ENCODE data around the gene ADIG. TPM values are rescaled to one million over a fixed set of nuclear protein-coding genes. Genes with fewer than 3 reads are reported as not detected.

The ADIG gene
- total RNA-seq, 2 donors from 2014 or later: not detected

DNA sequence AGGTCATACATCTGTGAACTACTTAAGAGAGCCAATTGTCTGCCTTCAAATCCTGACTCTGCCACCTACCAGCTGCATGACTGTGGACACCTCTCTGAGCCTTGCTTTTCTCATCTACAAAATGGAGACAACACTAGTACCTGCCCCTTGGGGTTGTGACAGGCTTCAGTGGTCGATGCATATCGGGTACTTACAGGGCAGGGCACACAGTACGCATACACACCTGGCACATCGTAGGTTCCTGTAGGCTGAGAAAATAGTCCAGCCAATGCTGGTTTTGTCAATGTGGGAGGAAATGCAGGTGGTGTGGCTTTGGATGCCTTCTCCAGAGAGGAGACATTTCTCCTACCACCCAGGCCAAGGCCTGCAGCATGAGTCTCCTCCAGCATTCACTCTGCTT lies 2.3 kb downstream of the ADIG start:
- Histone ChIP-seq H3K36me3 (no peaks in the 10 kb centered on the region), H3K4me3 (no peak overlapping the region), H3K4me1 (ENCODE audit: control insufficient read depth in 1 of 2, low read depth in 2 of 2) (peaks cover 0 to 9% of the 10 kb centered on the region in 2 donors), H3K9me3 (no peaks in the 10 kb centered on the region), H3K27me3 (replicated peaks; ENCODE audit: insufficient read depth) (no peaks in the 10 kb centered on the region), H3K27ac (no peak overlapping the region)
- TF ChIP-seq, protein P1, sequence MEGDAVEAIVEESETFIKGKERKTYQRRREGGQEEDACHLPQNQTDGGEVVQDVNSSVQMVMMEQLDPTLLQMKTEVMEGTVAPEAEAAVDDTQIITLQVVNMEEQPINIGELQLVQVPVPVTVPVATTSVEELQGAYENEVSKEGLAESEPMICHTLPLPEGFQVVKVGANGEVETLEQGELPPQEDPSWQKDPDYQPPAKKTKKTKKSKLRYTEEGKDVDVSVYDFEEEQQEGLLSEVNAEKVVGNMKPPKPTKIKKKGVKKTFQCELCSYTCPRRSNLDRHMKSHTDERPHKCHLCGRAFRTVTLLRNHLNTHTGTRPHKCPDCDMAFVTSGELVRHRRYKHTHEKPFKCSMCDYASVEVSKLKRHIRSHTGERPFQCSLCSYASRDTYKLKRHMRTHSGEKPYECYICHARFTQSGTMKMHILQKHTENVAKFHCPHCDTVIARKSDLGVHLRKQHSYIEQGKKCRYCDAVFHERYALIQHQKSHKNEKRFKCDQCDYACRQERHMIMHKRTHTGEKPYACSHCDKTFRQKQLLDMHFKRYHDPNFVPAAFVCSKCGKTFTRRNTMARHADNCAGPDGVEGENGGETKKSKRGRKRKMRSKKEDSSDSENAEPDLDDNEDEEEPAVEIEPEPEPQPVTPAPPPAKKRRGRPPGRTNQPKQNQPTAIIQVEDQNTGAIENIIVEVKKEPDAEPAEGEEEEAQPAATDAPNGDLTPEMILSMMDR (IDR thresholded peaks at IDR 0.05): no peak
- ATAC-seq (ENCODE audit: insufficient number of reproducible peaks, low FRiP score, low read depth): no peak
- DNase-seq (ENCODE audit: low spot score): no peak

DNA sequence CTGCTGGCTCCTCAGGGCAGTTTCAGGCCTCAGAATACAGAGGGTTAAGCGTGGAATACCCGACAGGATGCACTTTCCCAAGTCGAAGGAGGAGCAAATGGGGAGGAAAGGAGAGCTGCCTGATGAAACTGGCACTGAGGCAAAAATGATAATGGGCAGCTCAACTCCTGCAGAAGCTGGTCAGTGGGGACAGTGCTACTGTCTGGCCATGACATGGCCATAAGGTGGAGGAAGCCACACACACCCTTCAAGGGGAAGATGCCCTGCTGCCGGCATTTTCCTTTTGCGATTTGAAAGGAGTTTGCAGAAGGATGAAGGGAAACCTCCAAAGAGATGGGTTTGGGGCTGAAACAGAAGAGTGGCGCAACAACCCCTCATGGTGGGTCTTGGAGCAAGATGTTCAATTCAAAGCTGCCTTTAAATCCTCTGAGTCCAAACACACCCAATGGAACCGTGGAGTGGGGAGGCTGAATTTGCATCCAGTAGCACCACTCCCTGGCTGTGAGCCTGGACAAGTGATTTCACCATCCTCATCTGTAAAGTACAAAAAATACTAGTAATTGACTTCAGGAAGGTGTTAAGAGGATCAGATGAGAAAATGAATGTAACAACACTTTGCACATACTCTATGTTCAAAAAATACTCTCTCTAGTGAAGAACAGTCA lies 3.2 kb downstream of the ADIG start:
- peaks cover 0 to 9% of the 10 kb centered on the region in 2 donors for H3K4me1 ChIP-seq (ENCODE audit: control insufficient read depth in 1 of 2, low read depth in 2 of 2)

DNA sequence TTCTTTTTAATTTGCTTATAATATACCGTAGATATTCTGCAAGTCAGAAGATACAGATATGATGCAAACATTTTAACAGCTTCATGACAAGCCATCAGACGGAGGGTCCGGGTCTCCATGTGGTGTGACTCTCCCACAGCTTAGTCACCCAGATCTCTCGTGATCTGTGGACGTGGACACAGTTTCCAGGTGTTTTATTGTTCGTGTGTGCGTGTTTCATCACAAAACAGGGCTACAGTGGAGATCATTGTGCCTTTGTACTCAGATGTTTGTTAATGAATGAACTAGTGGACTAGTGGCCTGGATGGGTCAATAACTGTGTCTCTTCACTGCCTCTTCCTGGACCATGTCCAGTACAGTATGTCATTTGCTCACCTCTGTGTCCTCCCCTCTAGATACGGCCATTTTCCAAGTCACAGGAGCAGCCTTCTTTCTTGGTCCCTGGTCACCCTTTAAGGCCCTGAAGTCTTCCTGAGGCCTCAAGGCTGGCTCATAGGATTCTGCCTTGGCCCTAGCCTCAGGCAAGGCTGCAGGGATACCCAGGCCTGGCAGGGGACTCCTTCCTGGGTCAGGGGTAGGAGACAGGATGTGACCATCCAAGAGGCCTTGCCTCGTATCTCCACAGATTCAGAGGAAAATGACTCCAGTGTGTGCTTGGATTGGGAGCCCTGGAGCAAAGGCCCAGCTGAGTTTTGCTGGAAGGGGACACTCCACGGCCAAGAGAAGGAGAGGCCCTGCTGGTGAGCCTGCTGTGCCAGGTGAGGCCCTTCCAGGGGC lies 4.6 kb downstream of the ADIG start:
- H3K4me1 ChIP-seq (ENCODE audit: control insufficient read depth in 1 of 2, low read depth in 2 of 2): peaks cover 0 to 7% of the 10 kb centered on the region in 2 donors
- no peaks in the 10 kb centered on the region for H3K9me3 ChIP-seq
- H3K27ac ChIP-seq: no peak overlapping the region
- DNase-seq (ENCODE audit: low spot score) (no peak), ATAC-seq (ENCODE audit: insufficient number of reproducible peaks, low FRiP score, low read depth) (no peak)
- H3K27me3 ChIP-seq (replicated peaks; ENCODE audit: insufficient read depth): no peaks in the 10 kb centered on the region
- H3K36me3 ChIP-seq: no peaks in the 10 kb centered on the region
- TF ChIP-seq, protein P1 (IDR thresholded peaks at IDR 0.05): no peak
- H3K4me3 ChIP-seq: no peak overlapping the region

More for the DNA sequence above, 3.2 kb downstream of the ADIG start:
- H3K9me3 ChIP-seq: no peaks in the 10 kb centered on the region
- no peak for ATAC-seq (ENCODE audit: insufficient number of reproducible peaks, low FRiP score, low read depth)
- no peak overlapping the region for H3K27ac ChIP-seq
- no peak for DNase-seq (ENCODE audit: low spot score)
- H3K4me3 ChIP-seq: no peak overlapping the region
- TF ChIP-seq, protein P1 (IDR thresholded peaks at IDR 0.05): no peak
- H3K27me3 ChIP-seq (replicated peaks; ENCODE audit: insufficient read depth): no peaks in the 10 kb centered on the region
- H3K36me3 ChIP-seq: no peaks in the 10 kb centered on the region

DNA sequence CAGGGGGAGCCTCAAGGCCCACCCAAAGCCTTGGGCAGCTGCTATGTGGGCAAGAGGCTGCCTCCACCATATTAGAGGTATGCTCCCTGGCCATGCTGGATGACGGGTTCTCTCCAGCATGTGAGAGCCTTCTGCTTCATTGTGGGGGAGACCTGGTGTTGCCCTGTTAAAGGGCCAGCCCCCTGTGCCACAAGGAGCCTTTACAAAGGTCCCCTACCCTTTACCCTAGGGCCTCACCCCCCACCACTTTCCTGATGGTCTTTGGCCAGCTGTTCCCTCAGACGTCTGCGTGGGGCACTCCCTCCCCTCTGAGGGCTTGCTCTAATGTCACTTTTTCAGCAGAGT lies 5.2 kb downstream of the ADIG start:
- no peak overlapping the region for H3K4me3 ChIP-seq
- H3K36me3 ChIP-seq: no peaks in the 10 kb centered on the region
- ATAC-seq (ENCODE audit: insufficient number of reproducible peaks, low FRiP score, low read depth) (no peak), DNase-seq (ENCODE audit: low spot score) (no peak)
- no peaks in the 10 kb centered on the region for H3K27me3 ChIP-seq (replicated peaks; ENCODE audit: insufficient read depth)
- TF ChIP-seq, protein P1 (IDR thresholded peaks at IDR 0.05): no peak
- H3K4me1 ChIP-seq (ENCODE audit: control insufficient read depth in 1 of 2, low read depth in 2 of 2): peaks cover 0 to 3% of the 10 kb centered on the region in 2 donors
- H3K9me3 ChIP-seq: no peaks in the 10 kb centered on the region
- no peak overlapping the region for H3K27ac ChIP-seq

DNA sequence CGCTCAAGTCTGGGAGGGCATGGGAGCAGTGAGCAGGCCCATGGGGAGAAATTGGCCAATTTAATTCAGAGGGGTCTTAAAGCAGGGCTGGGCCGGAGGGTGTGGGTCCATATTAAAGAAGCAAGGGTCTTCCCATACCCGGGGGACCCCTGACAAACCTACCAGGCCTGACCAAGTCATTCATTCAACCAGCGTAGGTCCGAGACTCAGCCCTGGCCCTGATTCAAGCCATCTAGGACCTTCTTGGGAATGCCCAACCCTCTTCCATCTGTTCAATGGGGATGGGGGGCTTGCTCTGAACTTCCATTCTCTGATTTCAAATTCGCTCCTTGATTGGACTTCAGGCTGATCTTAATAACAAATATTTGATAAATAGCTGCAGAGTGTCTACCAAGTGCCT lies 7.3 kb downstream of the ADIG start:
- TF ChIP-seq, protein P1 (IDR thresholded peaks at IDR 0.05): no peak
- no peaks in the 10 kb centered on the region for H3K9me3 ChIP-seq
- no peaks in the 10 kb centered on the region for H3K36me3 ChIP-seq
- no peak overlapping the region for H3K27ac ChIP-seq
- DNase-seq (ENCODE audit: low spot score): no peak
- H3K27me3 ChIP-seq (replicated peaks; ENCODE audit: insufficient read depth): no peaks in the 10 kb centered on the region
- no peak for ATAC-seq (ENCODE audit: insufficient number of reproducible peaks, low FRiP score, low read depth)
- no peak overlapping the region for H3K4me3 ChIP-seq
- no peaks in the 10 kb centered on the region for H3K4me1 ChIP-seq (ENCODE audit: control insufficient read depth in 1 of 2, low read depth in 2 of 2)

Data from thoracic aorta (tissue), 2 donors.